ENCODE data around the gene KCNIP3.

KCNIP3 gene

DNA sequence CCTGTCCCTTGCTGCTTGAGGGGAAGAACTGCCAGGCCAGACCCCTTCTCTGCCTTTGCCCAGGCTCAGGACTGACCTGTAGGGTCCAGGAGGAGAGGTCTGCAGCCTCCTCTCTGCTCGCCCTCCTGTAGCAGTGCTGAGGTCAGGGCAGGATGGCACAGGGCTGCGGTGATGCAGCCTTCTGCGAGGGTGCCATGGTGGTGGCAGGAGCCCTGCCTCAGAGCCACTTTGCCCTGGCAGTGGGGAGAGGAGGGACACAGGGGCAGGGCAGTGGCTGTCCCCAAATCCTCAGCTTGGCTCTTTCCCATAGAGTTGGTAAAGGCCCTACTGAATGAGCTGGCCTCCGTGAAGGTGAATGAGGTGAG is 22.0 kb upstream of the KCNIP3 start:
- DNase-seq (ENCODE audit: low read depth), result no peak

DNA sequence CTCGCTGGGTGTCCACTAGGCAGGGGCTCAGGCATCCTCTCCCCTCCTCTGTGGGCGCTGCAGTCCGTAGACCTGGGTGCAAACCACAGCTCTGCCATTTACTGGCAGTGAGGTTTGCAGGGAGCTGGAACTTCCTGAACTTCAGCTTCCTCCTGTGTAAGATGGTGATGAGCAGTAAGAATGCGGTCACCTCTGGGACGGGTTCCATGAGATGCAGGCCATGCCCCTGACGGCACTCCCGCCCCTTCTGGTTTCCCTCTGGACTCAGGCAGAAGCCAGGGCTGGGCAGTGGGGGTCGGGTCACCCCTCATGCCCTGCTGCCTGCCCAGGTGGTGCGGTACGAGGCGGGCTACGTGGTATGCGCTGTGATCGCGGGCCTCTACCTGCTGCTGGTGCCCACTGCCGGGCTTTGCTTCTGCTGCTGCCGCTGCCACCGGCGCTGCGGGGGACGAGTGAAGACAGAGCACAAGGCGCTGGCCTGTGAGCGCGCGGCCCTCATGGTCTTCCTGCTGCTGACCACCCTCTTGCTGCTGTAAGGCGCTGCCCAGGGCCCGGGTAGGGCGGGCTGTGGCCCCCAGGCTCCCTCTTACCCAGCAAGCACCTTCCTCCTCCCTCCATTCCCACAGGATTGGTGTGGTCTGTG is 21.4 kb upstream of the KCNIP3 start:
- DNase-seq (ENCODE audit: low read depth), result no peak

DNA sequence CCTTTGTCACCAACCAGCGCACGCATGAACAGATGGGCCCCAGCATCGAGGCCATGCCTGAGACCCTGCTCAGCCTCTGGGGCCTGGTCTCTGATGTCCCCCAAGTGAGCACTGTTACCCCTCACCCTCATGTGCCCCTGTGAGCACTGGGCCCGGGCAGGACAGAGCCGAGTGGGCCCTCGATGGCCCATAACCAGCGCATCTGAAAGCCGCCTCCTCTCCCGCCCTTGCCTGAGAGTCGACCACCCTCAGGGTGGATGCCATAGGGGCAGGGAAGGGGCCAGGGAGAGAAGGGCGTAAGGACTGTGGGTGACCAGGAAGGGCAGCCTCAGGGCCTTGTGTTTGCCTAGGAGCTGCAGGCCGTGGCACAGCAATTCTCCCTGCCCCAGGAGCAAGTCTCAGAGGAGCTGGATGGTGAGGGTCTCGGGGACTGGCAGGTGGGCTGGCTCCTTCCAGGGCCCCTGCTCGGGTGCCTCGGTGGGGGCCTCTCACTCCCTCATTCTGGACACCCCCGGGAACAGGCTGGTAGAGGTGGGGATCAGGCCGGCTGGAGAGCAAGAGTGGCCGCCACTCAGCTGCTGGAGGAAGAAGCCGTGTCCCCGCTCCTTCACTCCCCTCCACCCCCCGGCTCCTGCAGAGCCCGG is 20.8 kb upstream of the KCNIP3 start:
- no peak for DNase-seq (ENCODE audit: low read depth)

DNA sequence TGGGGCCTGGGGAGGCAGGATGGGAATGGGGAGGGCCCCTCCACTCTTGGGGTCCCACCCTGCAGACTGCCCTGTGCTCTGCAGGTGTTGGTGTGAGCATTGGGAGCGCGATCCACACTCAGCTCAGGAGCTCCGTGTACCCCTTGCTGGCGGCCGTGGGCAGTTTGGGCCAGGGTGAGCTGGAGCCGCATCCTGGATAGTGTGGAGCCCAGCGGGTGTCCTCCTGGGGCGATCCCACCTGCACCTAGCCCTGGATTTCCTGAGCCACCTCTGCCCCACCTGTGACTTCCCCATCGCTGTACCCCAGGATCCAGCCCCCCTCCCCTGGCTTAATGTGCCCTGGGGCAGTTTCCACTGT is 20.3 kb upstream of the KCNIP3 start:
- no peak for DNase-seq (ENCODE audit: low read depth)

DNA sequence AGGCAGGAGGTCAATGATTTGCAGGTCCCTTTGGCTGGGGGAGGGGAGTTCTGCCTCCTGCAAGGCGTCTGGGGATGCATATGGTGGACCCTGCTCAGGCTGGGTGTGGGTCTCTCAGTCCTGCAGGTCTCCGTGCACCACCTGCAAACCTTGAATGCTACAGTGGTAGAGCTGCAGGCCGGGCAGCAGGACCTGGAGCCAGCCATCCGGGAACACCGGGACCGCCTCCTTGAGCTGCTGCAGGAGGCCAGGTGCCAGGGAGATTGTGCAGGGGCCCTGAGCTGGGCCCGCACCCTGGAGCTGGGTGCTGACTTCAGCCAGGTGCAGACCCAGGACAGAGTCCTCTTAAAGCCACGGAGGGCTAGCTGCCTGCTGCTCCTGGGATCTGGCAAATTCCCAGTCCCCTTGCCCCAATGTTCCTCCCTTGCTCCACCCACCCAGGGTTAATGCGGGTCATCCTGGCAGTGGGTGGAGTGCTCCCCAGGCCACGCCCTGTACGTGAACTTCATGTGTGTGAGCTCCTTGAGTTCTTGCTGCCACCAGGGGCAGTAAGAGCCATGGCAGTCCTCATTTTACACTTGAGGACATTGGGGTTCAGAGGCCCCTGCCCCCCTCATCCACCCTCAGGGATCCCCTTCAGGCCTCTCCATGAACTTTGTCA is 19.8 kb upstream of the KCNIP3 start:
- DNase-seq (ENCODE audit: low read depth), result no peak

DNA sequence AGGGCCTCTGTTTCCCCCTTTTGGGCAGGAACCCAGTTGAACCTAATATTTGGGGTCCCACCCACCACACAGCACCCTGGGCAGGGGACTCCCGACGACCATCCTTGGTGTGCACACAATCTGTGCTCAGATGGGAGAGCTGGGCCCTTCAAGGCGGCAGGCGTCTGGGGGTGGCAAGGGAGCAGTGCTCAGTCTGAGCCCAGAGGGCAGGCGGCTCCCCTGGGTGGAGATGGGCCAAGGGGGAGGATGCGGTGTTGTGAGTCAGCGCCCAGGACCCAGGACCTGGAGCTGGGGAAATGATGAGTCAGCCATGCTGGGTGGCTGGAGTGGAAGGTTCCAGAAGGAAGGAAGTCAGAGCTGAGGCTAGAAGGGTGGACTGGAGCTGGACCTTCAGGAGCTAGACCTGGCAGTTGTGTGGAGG is 19.1 kb upstream of the KCNIP3 start:
- DNase-seq (ENCODE audit: low read depth), result peak; percentile 39

DNA sequence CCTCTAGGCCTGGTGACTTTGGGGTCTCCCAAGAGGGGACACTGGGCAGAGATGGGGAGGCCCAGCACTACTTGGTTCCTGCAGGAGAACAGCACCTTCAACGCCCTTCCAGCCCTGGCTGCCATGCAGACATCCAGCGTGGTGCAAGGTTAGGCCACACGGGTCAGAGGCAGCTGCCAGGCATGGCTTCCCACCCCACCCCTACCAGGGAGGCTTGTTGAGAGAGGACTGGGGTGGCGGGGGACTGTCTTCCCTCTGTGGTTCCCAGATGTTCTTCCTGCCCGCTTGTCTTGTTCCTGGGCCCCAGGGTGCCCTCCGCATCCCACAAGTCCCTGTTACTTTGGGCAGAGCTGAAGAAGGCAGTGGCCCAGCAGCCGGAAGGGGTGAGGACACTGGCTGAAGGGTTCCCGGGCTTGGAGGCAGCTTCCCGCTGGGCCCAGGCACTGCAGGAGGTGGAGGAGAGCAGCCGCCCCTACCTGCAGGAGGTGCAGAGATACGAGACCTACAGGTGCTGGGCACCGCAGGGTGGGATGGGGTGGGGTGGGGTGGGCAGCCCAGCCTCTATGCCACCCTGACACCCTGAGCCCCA is 18.4 kb upstream of the KCNIP3 start:
- no peak for DNase-seq (ENCODE audit: low read depth)

DNA sequence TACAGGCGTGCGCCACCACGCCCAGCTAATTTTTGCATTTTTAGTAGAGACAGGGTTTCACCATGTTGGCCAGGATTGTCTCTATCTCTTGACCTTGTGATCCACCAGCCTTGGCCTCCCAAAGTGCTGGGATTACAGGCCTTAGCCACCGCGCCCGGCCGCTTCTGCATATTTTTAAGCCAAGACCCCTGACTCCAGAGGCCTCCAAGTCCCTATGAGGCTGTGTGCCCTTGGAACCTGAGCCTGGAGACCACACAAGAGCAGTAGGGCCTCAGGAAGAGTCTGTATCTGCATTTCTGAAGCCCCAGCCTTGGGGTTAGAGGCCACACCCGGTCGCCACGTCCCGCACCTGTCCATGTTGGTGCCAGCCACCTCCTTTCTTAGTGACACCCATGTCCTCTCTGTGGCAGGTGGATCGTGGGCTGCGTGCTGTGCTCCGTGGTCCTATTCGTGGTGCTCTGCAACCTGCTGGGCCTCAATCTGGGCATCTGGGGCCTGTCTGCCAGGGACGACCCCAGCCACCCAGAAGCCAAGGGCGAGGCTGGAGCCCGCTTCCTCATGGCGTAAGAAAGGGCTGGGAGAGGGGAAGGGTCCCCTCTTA is 17.6 kb upstream of the KCNIP3 start:
- no peak for DNase-seq (ENCODE audit: low read depth)

DNA sequence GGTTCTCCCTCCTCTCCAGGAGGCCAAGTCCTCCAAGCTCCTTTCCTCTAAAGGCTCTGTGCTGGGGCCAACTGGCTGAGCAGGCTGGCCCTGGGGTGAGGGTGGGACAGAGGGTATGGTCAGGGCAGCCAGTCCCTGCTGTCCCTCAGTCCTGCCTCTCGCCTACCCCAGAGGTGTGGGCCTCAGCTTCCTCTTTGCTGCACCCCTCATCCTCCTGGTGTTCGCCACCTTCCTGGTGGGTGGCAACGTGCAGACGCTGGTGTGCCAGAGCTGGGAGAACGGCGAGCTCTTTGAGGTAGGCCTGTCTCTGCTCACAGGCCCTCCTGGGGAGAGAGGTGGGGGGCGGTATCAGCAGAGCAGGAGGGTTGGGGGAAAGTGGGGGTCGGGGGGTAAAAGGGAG is 16.1 kb upstream of the KCNIP3 start:
- DNase-seq (ENCODE audit: low read depth), result no peak

DNA sequence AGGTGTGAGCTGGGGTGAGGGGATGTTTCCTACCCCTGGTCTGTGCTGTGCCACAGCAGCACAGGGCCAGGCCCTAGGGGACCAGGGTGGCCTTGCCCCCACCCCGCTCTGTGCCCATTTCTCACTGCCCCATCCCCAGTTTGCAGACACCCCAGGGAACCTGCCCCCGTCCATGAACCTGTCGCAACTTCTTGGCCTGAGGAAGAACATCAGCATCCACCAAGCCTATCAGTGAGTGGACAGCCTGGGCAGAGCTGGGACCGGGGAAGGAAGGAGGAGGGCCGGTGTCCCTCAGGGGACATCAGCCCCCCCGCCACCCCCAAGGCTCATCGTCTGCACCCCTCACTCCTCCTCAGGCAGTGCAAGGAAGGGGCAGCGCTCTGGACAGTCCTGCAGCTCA is 15.4 kb upstream of the KCNIP3 start:
- no peak for DNase-seq (ENCODE audit: low read depth)

DNA sequence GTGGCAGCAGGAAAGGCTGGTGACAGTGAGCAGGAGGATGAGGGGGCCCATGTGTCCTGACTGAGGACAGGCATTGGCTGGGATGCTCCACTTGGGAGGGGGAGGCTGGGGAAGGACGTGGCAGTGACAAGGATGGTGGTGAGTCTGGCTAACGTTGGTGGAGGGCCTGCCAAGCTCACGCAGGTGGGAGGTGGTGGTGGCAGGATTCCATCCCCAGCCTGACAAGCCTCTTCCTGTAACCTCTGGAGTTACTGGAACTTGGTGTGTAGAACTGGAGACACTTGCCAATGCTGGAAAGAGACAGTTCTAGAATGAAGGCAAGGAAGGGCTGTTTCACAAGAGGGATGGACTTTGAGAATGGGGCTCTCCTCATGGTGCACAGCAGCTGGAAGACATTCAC is 14.7 kb upstream of the KCNIP3 start:
- no peak for DNase-seq (ENCODE audit: low read depth)

DNA sequence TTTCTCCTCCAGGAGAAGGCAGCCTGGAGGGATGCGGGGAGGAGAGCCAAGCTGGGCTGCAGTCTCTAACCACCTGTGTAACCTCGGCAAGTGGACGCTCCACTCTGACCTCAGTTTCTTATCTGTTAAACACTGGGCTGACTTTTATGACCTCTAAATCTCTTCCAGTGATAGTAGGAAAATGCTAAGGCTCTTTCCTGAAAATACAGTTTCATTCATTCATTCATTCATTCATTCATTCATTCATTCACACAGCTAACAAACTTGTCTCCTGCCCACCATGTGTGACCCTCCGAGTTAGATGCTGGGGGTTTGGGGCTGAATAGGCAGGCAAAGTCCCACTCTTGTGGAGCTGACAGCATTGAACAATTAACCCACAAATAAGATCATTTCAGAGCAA is 13.6 kb upstream of the KCNIP3 start:
- DNase-seq (ENCODE audit: low read depth), result no peak

DNA sequence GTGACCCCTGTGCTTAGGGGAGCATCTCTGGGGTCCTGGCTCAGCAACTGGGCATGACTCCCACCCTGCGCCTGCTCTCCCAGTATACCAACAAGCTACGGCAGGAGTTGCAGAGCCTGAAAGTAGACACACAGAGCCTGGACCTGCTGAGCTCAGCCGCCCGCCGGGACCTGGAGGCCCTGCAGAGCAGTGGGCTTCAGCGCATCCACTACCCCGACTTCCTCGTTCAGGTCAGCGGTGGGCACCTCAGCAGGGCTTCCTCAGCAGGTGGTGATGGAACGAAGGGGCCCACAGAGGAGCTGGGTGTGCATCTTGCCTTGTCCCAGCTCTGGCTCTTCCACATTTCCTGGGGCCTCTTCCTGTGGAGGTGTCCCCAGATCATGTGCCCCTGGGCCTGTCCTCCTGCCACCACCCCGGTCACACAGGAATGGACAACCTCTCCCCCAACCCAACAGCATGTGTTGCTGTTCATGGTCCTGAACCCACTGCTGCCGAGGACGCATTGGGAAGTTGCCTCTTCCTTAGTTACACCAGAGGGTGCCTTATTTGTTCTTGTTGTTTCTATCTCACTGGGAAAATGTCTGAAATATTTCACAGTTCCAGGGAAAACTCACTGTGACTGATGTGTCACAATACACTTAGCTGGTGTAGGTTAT is 12.1 kb upstream of the KCNIP3 start:
- no peak for DNase-seq (ENCODE audit: low read depth)

DNA sequence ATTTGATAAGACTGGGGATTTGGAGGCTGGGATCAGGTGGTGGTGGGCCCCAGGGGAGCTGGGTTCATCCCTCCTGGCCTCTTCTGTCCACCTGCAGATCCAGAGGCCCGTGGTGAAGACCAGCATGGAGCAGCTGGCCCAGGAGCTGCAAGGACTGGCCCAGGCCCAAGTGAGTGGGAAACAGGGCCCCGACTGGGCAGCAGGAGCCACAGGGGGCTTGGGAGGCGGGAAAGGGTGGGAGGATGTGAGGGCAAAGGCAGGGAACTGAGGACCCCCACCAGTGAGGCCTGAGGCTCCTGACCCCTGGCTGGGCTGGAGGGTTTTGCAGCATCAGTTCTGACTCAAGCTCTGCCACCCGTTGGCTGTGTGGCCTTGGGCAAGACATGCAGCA is 11.6 kb upstream of the KCNIP3 start:
- no peak for DNase-seq (ENCODE audit: low read depth)

DNA sequence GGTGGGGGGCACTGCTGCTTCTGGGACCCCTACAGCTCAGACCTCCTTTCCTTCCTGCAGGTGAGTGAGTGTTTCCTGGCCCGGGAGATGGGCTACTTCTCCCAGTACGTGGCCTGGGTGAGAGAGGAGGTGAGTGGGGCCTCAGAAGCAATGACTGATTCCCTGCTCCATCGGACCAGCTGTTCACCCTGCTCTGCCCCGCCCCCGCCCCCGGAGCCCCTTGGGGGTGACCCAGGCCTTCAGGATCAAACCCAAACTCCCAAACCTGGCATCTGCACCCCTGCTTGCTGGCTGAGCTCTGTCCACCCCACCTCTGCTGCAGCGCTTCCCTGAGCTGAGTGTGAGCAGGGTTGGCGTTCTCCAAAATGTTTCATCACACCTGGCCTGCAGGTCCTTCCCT is 9.8 kb upstream of the KCNIP3 start:
- DNase-seq (ENCODE audit: low read depth), result no peak

DNA sequence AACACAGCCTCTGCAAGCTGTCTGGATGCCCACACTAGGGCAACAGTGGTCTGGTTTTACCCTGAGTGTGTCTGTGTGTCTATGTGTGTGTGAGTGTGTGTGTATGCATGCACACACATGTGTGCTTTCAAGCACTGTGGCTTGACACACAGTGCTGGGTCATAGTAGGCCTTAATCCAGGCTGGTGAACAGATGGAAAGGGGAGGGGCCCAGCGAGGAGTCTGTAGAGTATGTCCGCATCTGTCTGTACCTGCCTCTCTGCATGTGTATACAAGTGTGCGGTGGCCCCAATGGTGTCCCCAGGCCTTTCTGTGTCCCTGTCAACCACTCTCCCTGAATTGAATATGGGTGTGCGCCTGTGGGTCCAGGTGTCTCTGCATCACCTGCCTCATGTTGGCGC is 9.3 kb upstream of the KCNIP3 start:
- DNase-seq (ENCODE audit: low read depth), result no peak

DNA sequence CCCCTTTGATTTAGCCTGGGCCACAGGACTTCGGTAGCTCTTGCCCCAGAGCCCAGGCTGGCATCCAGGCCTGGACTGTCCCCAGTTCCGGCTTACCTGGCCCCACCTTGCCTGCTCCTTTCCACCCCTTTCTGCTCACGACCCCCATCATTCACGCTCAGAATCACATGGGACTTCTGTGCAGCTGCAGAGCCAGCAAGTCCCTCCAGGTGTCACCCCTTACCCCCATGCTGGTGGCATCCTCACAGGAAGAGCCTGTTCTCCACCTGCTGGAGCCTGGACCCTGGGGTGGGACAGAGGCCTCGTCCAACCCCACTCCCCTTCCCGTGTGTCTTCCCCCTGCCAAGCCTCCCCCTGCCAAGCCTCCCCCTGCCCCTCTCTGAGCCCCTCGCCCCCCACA is 7.9 kb upstream of the KCNIP3 start:
- DNase-seq (ENCODE audit: low read depth), result no peak

DNA sequence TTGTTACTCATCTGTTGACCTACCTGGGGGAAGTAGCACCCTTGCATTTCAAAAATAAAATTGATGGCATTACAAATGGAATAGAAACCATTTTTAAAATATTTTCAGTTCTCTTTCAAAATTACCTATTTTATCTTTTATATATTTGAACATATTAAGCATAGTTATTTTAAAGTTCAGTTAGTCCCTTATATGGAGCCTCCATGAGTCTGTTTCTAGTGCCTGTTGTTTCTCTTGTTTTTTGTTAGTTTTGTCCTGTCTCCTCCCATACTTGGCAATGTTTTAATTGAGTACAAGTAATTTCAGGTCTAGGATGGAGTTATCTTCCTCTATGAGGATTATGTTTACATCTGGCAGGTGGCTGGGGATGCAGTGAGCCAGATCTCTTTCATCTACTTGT is 5.9 kb upstream of the KCNIP3 start:
- no peak for DNase-seq (ENCODE audit: low read depth)

DNA sequence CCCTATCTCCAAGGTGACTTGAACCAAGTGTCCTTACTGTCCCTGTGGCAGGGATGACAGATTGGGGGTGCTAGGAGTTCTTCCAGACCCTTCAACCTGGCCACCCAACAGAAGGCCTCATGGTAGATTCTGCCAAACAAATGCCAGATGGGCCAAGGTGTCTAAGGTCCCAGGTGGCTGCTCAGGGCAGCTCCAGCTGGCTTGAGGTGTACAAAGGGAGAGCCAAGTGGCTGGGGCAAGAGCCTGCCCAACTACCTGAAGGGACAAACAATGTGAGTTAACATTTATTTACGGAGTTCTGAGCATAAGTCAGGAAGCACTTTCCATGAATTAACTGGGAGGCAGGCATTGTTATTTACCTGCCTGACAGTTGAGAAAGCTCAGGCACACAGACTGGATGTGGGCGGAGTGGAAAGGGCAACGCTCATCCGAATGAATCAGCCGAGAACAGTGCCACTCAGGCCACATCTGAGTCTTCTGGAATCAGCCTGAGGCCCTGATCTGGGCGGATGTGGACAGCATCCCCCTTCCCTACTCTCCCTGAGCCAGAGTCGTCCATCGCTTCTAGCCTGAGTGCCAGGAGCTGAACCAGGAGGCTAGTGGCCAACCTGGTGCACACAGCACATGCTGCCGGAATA is 4.4 kb upstream of the KCNIP3 start:
- DNase-seq (ENCODE audit: low read depth), result no peak

DNA sequence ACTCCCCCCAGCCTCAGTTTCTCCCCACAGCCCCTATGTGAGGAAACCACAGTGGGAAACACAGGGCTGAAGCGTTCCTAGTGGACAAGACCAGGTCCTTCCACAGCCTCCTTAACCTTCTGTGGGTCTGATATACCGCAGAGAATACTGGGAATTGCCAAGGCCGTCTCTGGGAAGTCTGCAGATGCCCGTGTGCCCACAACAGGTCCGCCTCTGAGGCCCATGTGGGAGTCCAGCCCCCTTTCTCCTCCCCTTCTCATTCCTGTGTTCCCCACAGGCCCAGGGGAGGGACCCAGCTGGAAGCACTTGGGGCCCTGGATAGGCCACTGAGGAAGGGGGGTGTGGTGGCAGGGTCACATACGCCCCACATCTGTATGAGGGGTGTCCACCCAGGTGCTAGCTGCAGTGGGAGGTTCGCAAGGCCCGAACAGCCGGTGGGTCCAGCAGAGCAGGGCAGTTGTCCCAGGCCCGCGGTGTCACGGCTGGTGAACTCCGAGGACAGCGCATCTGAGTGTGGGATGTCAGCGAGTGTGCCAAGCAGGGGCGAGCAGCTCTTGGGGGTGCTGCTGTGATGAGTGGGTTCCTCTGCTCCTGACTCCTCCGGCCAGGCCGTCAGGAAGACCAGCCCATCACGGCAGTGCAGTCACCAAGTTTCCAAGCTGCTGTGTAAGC is 2.4 kb upstream of the KCNIP3 start:
- no peak for DNase-seq (ENCODE audit: low read depth)

DNA sequence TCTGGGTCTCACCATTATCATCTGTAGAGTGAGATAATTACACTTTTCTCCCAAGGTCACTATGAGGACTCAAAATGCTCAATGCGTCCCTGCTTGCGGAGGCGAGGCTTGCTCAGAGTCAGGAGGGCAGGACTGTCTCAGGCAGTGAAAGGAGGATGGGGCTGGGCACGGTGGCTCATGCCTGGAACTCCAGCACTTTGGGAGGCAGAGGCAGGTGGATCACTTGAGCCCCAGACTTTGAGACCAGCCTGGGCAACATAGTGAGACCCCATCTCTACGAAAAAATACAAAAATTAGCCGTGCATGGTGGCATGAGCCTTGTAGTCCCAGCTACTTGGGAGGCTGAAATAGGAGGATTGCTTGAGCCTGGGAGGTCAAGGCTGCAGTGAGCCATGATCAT is 1.8 kb upstream of the KCNIP3 start:
- no peak for DNase-seq (ENCODE audit: low read depth)

DNA sequence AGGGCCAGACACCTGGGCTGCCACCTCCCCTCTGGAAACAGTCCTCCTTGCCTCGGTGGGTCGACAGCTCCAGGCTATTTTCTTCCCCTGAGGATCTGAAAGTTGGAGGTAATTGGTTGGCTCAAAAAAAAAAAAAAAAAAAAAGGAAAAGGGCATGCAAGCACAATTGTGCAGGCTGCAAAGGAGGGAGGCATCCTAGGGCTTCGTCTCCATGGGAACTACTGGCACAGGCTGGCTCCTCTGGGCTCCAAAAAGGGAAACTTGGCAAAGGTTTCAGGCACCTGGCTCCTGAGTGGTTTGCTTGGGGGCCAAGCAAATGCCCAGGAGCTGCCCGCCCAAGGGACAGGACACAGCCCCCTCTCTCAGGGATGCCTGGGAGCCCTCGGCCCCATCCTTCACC is 1.1 kb upstream of the KCNIP3 start:
- DNase-seq (ENCODE audit: low read depth), result no peak

All from amniotic epithelial cell (primary cell).